WTC11 (cell line): Measurements from ENCODE around the gene PLCG1. TPM values are rescaled to one million over a fixed set of nuclear protein-coding genes. Genes with fewer than 3 reads are reported as not detected.

Source experiments
- ATAC-seq: fragments of 200-7000 bp; cut with Tn5 transposase; 2 replicates; pipeline ENCODE4 v1.10.0; 2021; ENCODE audit warnings: mild to moderate bottlenecking, moderate library complexity
- CTCF ChIA-PET: fragments of 300-600 bp; sonication (Branson Sonifier 250); formaldehyde crosslinking; loops from one replicate; lab custom pipeline; 2021; ENCODE audit warnings: antibody characterized with exemption; lab: Charles Lee
- POLR2A ChIA-PET: fragments of 350-600 bp; sonication (Branson Sonifier 250); formaldehyde crosslinking; loops from one replicate; lab custom pipeline; 2021; ENCODE audit warnings: antibody characterized with exemption; lab: Charles Lee
- DNase-seq: peaks from one replicate; pipeline ENCODE4 v3.0.0; 2021; ENCODE audit warnings: low spot score
- H3K27ac Mint-ChIP-seq: 2 replicates; pipeline ENCODE4 v1.8.0; 2021; ENCODE audit warnings: mixed read lengths
- H3K27me3 Mint-ChIP-seq: 2 replicates; pipeline ENCODE4 v1.8.0; 2021; ENCODE audit warnings: low read depth, mild to moderate bottlenecking, moderate library complexity, mixed read lengths
- H3K36me3 Mint-ChIP-seq: 2 replicates; pipeline ENCODE4 v1.8.0; 2021; ENCODE audit warnings: mixed read lengths
- H3K4me1 Mint-ChIP-seq: 2 replicates; pipeline ENCODE4 v1.8.0; 2022; ENCODE audit warnings: mixed read lengths
- H3K4me3 Mint-ChIP-seq: 2 replicates; pipeline ENCODE4 v1.8.0; 2021; ENCODE audit warnings: mild to moderate bottlenecking, moderate library complexity, mixed read lengths
- H3K9me3 Mint-ChIP-seq: 2 replicates; pipeline ENCODE4 v1.8.0; 2021; ENCODE audit warnings: mixed read lengths
- E2F5 ChIP-seq: sonication (generic); formaldehyde crosslinking; IDR thresholded peaks from 2 replicates; pipeline ENCODE4 v1.8.1; 2022; ENCODE audit warnings: mild to moderate bottlenecking, moderate library complexity, missing genetic modification reagents
- ELF4 ChIP-seq: sonication (generic); formaldehyde crosslinking; IDR thresholded peaks from 2 replicates; pipeline ENCODE4 v1.8.1; 2022; ENCODE audit warnings: low read depth, mild to moderate bottlenecking, moderate library complexity, missing genetic modification reagents
- IRF1 ChIP-seq: sonication (generic); formaldehyde crosslinking; IDR thresholded peaks from 2 replicates; pipeline ENCODE4 v1.8.0; 2023; ENCODE audit warnings: missing genetic modification reagents
- JAZF1 ChIP-seq: fragments of 250-450 bp; sonication (Bioruptor Pico); IDR thresholded peaks from 2 replicates; pipeline ENCODE4 v1.9.0; 2021; ENCODE audit warnings: moderate library complexity, mild to moderate bottlenecking, inconsistent platforms
- KAT7 ChIP-seq: sonication (generic); formaldehyde crosslinking; IDR thresholded peaks from 2 replicates; pipeline ENCODE4 v1.8.1; 2023; ENCODE audit warnings: missing genetic modification reagents, mild to moderate bottlenecking, borderline replicate concordance
- NFE2L1 ChIP-seq: sonication (generic); formaldehyde crosslinking; IDR thresholded peaks from 2 replicates; pipeline ENCODE4 v1.8.1; 2023; ENCODE audit warnings: missing genetic modification reagents
- NR2C2 ChIP-seq: sonication (generic); formaldehyde crosslinking; IDR thresholded peaks from 2 replicates; pipeline ENCODE4 v1.8.0; 2022; ENCODE audit warnings: mild to moderate bottlenecking, missing genetic modification reagents
- ZNF219 ChIP-seq: sonication (generic); formaldehyde crosslinking; IDR thresholded peaks from 2 replicates; pipeline ENCODE4 v1.8.0; 2023; ENCODE audit warnings: missing genetic modification reagents, mild to moderate bottlenecking, borderline replicate concordance
- ZNF232 ChIP-seq: sonication (generic); formaldehyde crosslinking; IDR thresholded peaks from 2 replicates; pipeline ENCODE4 v1.8.0; 2022; ENCODE audit warnings: mild to moderate bottlenecking, missing genetic modification reagents
- ZNF263 ChIP-seq: sonication (generic); formaldehyde crosslinking; IDR thresholded peaks from 2 replicates; pipeline ENCODE4 v1.8.1; 2022; ENCODE audit warnings: low read depth, mild to moderate bottlenecking, moderate library complexity, missing genetic modification reagents
- ZNF423 ChIP-seq: fragments of 250-450 bp; sonication (Bioruptor Pico); IDR thresholded peaks from 2 replicates; pipeline ENCODE4 v2.1.2; 2022; ENCODE audit warnings: mild to moderate bottlenecking, moderate library complexity
- total RNA-seq: library from RNA; stranded (reverse); gene quantifications from 3 replicates; pipeline ENCODE4 v1.2.3, GENCODE V29; 2021
- TF ChIP-seq, protein P1 (sequence below): sonication (generic); formaldehyde crosslinking; IDR thresholded peaks from 2 replicates; pipeline ENCODE4 v1.8.0; 2022; ENCODE audit warnings: mild to moderate bottlenecking, missing genetic modification reagents
- TF ChIP-seq, protein P2 (sequence below): sonication (generic); formaldehyde crosslinking; IDR thresholded peaks from 2 replicates; pipeline ENCODE4 v1.8.1; 2022; ENCODE audit warnings: mild to moderate bottlenecking, missing genetic modification reagents, moderate library complexity, borderline replicate concordance
- TF ChIP-seq, protein P3 (sequence below): fragments of 250-450 bp; sonication (Bioruptor Pico); IDR thresholded peaks from 2 replicates; pipeline ENCODE4 v1.8.0; 2021; ENCODE audit warnings: mild to moderate bottlenecking
- TF ChIP-seq, protein P4 (sequence below): sonication (generic); formaldehyde crosslinking; IDR thresholded peaks from 2 replicates; pipeline ENCODE4 v1.8.0; 2023; ENCODE audit warnings: mild to moderate bottlenecking, missing genetic modification reagents
- TF ChIP-seq, protein P5 (sequence below): fragments of 250-450 bp; sonication (Bioruptor Pico); IDR thresholded peaks from 2 replicates; pipeline ENCODE4 v1.9.0; 2021; ENCODE audit warnings: mild to moderate bottlenecking, borderline replicate concordance

PLCG1 gene
- total RNA-seq, 1 experiment from 2014 or later, result 201 TPM

GRCh38 chr20:41140226-41141133 is 3.1 kb downstream of the PLCG1 start:
- H3K4me1 Mint-ChIP-seq, result peaks cover 70% of the 10 kb centered on the region
- peaks cover 6% of the 10 kb centered on the region for H3K27me3 Mint-ChIP-seq
- peak overlapping the region; percentile 90 for H3K27ac Mint-ChIP-seq
- ChIA-PET CTCF (interaction anchor here (0.9 kb wide), 1 partner anchor 174 kb away, joined by 3 read pairs; no protein-coding TSS in a partner anchor), POLR2A (interaction anchor here (1.2 kb wide), 1 partner anchor 12 kb away, joined by 3 read pairs; no protein-coding TSS in a partner anchor)
- DNase-seq (no peak), ATAC-seq (no peak)
- TF ChIP-seq ZNF423 (CRISPR knock-in tag) (no peak), E2F5 (no peak), IRF1 (CRISPR knock-in tag) (no peak), KAT7 (CRISPR knock-in tag) (no peak), ZNF263 (CRISPR knock-in tag) (no peak), ZNF219 (no peak), NFE2L1 (CRISPR knock-in tag) (no peak), JAZF1 (CRISPR knock-in tag) (no peak), NR2C2 (CRISPR knock-in tag) (no peak), ELF4 (CRISPR knock-in tag) (no peak), ZNF232 (no peak)
- TF ChIP-seq, protein P1, sequence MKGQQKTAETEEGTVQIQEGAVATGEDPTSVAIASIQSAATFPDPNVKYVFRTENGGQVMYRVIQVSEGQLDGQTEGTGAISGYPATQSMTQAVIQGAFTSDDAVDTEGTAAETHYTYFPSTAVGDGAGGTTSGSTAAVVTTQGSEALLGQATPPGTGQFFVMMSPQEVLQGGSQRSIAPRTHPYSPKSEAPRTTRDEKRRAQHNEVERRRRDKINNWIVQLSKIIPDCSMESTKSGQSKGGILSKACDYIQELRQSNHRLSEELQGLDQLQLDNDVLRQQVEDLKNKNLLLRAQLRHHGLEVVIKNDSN (CRISPR knock-in tag), result no peak
- TF ChIP-seq, protein P2, sequence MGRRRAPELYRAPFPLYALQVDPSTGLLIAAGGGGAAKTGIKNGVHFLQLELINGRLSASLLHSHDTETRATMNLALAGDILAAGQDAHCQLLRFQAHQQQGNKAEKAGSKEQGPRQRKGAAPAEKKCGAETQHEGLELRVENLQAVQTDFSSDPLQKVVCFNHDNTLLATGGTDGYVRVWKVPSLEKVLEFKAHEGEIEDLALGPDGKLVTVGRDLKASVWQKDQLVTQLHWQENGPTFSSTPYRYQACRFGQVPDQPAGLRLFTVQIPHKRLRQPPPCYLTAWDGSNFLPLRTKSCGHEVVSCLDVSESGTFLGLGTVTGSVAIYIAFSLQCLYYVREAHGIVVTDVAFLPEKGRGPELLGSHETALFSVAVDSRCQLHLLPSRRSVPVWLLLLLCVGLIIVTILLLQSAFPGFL, result no peak
- TF ChIP-seq, protein P3, sequence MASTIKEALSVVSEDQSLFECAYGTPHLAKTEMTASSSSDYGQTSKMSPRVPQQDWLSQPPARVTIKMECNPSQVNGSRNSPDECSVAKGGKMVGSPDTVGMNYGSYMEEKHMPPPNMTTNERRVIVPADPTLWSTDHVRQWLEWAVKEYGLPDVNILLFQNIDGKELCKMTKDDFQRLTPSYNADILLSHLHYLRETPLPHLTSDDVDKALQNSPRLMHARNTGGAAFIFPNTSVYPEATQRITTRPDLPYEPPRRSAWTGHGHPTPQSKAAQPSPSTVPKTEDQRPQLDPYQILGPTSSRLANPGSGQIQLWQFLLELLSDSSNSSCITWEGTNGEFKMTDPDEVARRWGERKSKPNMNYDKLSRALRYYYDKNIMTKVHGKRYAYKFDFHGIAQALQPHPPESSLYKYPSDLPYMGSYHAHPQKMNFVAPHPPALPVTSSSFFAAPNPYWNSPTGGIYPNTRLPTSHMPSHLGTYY (CRISPR knock-in tag), result no peak
- TF ChIP-seq, protein P4, sequence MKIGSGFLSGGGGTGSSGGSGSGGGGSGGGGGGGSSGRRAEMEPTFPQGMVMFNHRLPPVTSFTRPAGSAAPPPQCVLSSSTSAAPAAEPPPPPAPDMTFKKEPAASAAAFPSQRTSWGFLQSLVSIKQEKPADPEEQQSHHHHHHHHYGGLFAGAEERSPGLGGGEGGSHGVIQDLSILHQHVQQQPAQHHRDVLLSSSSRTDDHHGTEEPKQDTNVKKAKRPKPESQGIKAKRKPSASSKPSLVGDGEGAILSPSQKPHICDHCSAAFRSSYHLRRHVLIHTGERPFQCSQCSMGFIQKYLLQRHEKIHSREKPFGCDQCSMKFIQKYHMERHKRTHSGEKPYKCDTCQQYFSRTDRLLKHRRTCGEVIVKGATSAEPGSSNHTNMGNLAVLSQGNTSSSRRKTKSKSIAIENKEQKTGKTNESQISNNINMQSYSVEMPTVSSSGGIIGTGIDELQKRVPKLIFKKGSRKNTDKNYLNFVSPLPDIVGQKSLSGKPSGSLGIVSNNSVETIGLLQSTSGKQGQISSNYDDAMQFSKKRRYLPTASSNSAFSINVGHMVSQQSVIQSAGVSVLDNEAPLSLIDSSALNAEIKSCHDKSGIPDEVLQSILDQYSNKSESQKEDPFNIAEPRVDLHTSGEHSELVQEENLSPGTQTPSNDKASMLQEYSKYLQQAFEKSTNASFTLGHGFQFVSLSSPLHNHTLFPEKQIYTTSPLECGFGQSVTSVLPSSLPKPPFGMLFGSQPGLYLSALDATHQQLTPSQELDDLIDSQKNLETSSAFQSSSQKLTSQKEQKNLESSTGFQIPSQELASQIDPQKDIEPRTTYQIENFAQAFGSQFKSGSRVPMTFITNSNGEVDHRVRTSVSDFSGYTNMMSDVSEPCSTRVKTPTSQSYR, result no peak
- TF ChIP-seq, protein P5, sequence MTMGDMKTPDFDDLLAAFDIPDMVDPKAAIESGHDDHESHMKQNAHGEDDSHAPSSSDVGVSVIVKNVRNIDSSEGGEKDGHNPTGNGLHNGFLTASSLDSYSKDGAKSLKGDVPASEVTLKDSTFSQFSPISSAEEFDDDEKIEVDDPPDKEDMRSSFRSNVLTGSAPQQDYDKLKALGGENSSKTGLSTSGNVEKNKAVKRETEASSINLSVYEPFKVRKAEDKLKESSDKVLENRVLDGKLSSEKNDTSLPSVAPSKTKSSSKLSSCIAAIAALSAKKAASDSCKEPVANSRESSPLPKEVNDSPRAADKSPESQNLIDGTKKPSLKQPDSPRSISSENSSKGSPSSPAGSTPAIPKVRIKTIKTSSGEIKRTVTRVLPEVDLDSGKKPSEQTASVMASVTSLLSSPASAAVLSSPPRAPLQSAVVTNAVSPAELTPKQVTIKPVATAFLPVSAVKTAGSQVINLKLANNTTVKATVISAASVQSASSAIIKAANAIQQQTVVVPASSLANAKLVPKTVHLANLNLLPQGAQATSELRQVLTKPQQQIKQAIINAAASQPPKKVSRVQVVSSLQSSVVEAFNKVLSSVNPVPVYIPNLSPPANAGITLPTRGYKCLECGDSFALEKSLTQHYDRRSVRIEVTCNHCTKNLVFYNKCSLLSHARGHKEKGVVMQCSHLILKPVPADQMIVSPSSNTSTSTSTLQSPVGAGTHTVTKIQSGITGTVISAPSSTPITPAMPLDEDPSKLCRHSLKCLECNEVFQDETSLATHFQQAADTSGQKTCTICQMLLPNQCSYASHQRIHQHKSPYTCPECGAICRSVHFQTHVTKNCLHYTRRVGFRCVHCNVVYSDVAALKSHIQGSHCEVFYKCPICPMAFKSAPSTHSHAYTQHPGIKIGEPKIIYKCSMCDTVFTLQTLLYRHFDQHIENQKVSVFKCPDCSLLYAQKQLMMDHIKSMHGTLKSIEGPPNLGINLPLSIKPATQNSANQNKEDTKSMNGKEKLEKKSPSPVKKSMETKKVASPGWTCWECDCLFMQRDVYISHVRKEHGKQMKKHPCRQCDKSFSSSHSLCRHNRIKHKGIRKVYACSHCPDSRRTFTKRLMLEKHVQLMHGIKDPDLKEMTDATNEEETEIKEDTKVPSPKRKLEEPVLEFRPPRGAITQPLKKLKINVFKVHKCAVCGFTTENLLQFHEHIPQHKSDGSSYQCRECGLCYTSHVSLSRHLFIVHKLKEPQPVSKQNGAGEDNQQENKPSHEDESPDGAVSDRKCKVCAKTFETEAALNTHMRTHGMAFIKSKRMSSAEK, result no peak
- H3K36me3 Mint-ChIP-seq, result peaks cover 11% of the 10 kb centered on the region; the same call in 1 of the 2 replicates
- no peaks in the 10 kb centered on the region for H3K9me3 Mint-ChIP-seq
- H3K4me3 Mint-ChIP-seq, result peak overlapping the region; percentile 89
